GM18868 (cell line): ENCODE results near the gene SUPT7L.

Experiments
- ATAC-seq: cut with Tn5 transposase; IDR thresholded peaks from one replicate; pipeline ENCODE4 v1.9.1; 2021; ENCODE audit warnings: mild to moderate bottlenecking, moderate library complexity; ENCODE audit not compliant: unreplicated experiment

Gene SUPT7L, protein sequence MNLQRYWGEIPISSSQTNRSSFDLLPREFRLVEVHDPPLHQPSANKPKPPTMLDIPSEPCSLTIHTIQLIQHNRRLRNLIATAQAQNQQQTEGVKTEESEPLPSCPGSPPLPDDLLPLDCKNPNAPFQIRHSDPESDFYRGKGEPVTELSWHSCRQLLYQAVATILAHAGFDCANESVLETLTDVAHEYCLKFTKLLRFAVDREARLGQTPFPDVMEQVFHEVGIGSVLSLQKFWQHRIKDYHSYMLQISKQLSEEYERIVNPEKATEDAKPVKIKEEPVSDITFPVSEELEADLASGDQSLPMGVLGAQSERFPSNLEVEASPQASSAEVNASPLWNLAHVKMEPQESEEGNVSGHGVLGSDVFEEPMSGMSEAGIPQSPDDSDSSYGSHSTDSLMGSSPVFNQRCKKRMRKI

DNA sequence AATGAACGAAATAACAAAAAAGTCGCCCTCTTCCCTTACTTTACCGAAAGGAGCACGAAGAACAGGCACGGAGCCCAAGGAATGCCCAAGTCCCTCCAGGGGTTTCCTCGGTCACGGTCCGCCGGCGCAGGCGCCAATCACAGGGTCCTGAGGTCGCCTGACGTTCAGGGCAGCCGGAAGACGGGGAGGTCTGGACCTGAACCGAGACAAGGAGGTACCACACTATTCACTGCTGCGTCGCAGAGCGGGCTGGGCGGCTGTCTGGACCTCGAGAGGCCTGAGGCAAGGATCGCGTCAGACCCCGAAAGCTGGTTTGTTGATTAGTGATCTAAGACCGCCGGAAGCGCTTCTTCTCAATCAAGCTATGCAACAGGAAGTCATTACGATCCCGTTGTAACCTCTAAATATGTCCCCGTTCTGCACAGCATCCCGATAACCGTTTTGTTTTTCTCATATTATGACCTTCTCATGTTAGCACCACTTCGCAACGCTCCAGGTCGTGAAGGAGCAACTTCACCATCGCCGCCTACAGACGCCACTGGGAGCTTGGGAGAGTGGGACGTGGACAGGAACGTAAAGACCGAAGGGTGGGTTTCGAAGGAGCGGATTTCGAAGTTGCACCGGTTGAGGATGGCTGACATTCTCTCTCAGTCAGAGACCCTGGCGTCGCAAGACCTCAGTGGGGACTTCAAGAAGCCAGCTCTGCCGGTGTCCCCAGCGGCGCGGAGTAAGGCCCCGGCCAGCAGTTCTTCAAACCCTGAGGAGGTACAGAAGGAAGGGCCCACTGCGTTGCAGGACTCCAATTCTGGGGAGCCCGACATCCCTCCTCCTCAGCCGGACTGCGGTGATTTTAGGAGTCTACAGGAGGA is at the start of gene SUPT7L, which contains the start of gene SLC4A1AP:
SUPT7L (minus strand) TSS at position 330 of the 869 bp plus-strand sequence. CDS start 1,422 bp downstream, outside the sequence.
SLC4A1AP (plus strand) TSS at position 605 of the 869 bp plus-strand sequence; CDS start at position 631, 26 bp downstream.
- ATAC-seq: peak; percentile 68

DNA sequence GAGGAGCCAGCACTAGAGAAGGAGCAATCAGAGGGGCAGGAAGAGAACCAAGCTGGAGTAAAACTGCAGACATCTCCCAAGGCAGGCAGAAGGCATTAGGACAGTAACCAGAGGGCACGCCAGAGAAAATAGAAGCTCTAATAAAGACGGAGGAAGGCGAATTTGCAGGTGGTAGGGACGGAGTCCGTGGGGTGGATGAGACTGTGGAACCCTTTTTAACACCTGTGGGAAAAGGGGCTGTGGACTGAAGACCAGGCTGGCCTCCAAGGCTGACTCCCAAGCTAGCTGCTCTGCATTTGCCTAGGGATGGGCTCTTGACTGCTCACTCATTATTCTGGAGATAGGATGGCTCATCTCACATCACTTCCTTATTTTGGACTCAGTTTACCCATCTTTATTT is 49.8 kb upstream of the SUPT7L start:
- no peak for ATAC-seq

DNA sequence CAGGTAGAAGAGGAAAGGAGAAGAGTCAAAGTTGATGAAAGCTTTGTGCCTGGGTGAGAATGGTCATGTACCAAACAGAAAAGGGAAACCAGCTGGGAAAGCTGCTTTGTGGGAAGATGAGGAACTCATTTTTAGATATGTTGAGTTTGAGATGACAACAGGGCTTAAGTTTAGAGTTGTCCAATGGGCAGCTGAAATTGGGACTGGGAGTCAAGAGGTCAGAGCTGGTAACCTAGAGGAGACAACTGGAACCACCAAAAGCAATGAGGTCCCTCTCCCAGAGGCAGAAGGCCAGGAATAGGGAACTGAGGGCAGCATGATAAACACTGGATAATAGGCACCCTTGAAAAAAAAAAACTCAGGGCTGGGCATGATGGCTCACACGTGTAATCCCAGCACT is 49.1 kb upstream of the SUPT7L start:
- ATAC-seq: no peak

DNA sequence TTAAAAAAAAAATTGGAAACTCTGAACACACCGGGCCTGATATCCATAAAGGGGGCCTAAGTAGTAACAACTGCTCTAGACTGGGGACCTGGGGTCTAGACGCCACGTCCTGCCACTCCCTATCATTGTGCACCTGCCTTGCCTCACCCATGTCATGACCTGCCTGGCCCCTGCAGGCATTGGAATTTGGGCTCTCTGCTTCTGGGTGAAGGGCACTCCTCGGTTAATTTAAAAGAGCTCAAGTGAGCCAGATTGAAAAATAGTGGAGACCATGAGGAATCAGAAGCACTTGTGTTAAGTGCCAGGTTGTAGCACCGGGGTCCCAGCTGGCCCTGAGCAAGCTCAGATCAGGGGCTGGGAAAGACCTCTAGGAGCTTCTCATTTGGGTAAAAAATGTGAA is 48.4 kb upstream of the SUPT7L start:
- no peak for ATAC-seq

DNA sequence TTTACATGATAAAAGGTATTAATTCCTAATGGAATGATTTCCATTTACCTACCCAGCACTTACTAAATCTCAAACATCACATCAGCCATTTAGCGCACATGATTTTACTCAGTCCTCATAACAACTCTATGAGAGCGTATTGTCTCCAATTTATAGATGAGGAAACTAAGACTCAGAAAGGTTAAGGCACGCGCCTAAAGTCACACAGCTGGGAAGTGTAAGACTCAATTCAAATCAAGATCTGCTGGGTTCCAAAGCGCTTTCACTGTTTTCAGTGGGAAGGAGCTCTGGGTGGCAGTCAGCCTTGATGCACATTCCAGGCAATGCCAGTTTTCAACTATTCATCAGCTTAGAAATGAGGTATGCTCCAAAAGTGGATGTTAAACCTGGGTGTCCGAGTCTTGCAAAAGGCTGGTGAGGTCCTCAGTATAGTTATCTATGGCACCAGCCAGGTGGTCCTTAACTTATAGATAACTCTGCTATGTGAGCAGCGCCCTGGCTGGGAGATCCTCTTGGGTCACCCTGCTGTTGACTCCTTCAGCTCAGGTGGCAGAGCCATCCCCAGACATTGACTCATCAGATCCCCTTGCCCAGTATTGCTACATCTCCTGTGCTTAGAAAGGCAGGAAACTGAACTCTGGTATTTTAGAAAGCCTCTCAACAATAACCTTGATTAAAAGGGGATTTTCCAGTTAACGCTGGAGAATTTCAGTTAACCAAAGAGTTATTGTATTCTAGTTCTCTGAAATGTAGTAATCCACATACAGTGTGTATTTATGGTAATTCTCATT is 47.4 kb upstream of the SUPT7L start:
- no peak for ATAC-seq

GRCh38 chr2:27709960-27710575 is 46.7 kb upstream of the SUPT7L start:
- ATAC-seq: no peak

GRCh38 chr2:27709326-27709725 is 45.9 kb upstream of the SUPT7L start:
- ATAC-seq: no peak

DNA sequence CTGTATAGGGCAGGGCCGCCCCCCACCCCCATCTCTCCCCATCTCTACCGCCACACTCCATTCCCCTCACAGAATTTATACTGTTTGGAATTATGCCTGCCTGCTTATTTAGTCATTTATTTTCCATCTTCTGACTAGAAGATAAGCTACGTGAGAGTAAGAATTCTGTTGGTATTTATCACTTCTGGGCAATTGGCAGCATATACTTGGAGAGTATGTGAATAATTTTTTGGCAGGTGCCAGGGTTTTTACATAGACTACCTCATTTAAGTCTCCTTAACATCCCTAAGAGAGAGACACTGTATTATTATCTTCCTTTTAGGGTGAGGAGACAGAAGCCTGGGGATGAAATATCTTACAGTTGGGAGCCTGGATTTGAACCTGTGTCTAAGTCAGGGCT is 45.3 kb upstream of the SUPT7L start:
- no peak for ATAC-seq

DNA sequence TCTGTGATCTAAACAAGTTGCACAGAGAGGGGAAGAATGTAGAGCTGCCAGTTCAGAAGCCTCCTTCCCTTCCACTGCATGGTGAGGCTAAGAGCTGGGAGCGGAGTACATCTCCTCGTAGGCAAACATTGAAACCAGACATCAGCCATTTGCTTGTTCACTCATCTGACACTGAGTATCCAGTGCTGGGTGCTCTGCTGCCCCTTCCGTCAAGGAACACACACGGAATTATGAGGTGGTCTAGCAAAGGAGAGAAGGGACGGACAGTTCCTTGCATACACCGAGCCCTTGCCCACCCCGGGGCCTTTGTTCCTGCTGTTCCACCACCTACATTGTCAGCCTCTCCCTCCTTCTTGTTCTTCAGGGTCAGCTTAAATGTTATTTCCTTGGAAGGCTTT is 44.8 kb upstream of the SUPT7L start:
- ATAC-seq: no peak

- ATAC-seq: no peak
Observed at GRCh38 chr2:27707462-27708256, 44.2 kb upstream of the SUPT7L start.

DNA sequence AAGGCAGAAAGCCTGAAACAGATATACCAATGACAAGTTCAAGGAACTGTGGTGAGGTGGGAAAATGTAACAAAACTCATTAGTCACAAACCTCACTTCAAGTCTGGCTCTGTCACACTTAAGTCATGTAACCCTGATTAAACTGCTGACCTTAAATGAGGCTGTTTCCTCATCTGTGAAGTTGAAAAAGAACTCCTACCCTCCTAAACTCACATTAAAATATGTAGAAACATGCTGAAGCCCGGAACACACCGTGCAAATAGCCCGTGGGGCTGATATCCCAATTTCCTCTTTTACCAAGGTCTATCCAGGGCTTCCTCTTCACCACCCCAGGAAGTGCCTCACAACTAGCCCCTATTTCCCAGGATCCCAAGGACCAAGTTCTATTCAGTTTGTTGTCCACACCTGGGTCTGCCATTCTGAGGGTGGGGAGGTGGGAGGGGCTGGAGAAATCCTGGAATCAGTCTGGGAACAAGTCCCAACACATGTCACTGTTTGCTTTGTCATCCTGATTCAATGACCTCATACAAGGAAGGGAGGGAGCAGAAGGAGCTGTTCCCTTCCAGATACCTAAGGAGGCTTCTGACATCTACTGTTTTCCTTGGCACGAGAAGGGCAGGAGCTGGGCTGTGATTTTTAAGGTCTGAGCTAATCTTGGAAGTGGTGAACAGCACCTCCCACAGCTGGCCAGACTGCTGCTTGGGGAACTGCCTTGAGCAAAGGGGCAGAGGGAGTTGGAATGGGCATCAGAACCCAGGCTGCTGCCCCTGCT is 42.6 kb upstream of the SUPT7L start:
- ATAC-seq: no peak

- no peak for ATAC-seq
Observed at GRCh38 chr2:27704342-27704876, 41.0 kb upstream of the SUPT7L start.

- no peak for ATAC-seq
Observed at GRCh38 chr2:27703638-27704341, 40.4 kb upstream of the SUPT7L start.

DNA sequence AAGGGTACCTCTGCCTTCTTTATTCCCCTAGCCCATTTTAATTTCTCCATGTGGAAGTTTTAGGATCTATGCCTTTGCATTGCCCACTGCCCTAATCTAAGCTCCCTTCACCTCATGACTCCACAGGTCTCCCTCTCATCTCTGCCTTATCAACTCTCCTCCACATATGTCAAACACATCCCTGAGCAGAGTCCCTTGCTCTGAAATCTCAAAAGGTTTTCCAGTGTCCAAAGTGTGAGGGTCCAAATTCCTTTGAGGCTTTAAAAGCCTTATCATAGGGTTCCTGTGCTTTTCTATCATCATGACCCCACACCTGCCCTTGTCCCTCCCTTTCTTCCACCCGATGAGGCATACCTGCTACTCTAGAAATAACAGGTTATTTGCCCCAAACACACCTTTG is 38.9 kb upstream of the SUPT7L start:
- no peak for ATAC-seq

DNA sequence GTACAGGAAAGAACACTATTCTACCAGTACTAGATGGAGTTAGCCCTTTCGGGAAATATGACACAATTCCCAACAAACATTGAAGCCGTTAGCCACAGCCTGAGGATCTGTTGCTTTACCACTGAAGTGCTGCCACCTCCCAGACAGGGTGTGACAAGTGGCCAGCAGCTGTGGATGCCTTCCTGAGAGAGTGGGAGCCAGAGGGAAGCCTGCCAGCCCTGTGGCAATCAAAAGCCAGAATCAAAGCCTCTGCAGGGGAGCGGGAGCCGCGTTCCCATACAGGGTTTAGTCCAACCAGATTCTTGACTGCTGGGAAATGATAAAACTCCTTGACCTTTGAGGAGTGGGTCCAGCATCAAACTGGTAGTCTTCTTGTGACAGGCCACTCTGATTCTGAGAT is 38.3 kb upstream of the SUPT7L start:
- no peak for ATAC-seq

GRCh38 chr2:27697660-27698059 is 34.2 kb upstream of the SUPT7L start:
- no peak for ATAC-seq

GRCh38 chr2:27690052-27690451 is 26.6 kb upstream of the SUPT7L start:
- ATAC-seq: no peak

GRCh38 chr2:27689424-27689823 is 26.0 kb upstream of the SUPT7L start:
- ATAC-seq: no peak
